HepG2 (cell line): ENCODE measurements around the gene PPP1R18. TPM values are rescaled to one million over a fixed set of nuclear protein-coding genes. Genes with fewer than 3 reads are reported as not detected.

Experiments used
- ADNP ChIP-seq: sonication (generic); formaldehyde crosslinking; IDR thresholded peaks from 2 replicates; pipeline ENCODE4 v1.4.0; 2020; ENCODE audit warnings: missing genetic modification reagents
- FOSL1 ChIP-seq: sonication (generic); formaldehyde crosslinking; IDR thresholded peaks from 2 replicates; pipeline ENCODE4 v1.9.0; 2021; ENCODE audit warnings: missing genetic modification reagents, borderline replicate concordance
- GMEB1 ChIP-seq: sonication (generic); formaldehyde crosslinking; IDR thresholded peaks from 2 replicates; pipeline ENCODE4 v1.5.1; 2020; ENCODE audit warnings: missing genetic modification reagents, mild to moderate bottlenecking, borderline replicate concordance
- GTF3A ChIP-seq: sonication (generic); formaldehyde crosslinking; conservative IDR thresholded peaks from 2 replicates; pipeline ENCODE4 v1.4.0; 2020; ENCODE audit warnings: mild to moderate bottlenecking, missing genetic modification reagents
- HES4 ChIP-seq: sonication (generic); formaldehyde crosslinking; IDR thresholded peaks from 2 replicates; pipeline ENCODE4 v1.9.0; 2021; ENCODE audit warnings: mild to moderate bottlenecking, missing genetic modification reagents, borderline replicate concordance
- IKZF1 ChIP-seq: fragments of 450-650 bp; IDR thresholded peaks from 2 replicates; pipeline ENCODE4 v1.7.1; 2016
- KLF11 ChIP-seq: IDR thresholded peaks from 2 replicates; pipeline ENCODE4 v1.6.1; 2016; ENCODE audit warnings: missing compliant biosample characterization
- PAX8 ChIP-seq: sonication (generic); formaldehyde crosslinking; IDR thresholded peaks from 2 replicates; pipeline ENCODE4 v1.8.0; 2022; ENCODE audit warnings: mild to moderate bottlenecking, missing genetic modification reagents, borderline replicate concordance
- SALL2 ChIP-seq: sonication (generic); formaldehyde crosslinking; IDR thresholded peaks from 2 replicates; pipeline ENCODE4 v1.8.1; 2023; ENCODE audit warnings: mild to moderate bottlenecking, missing genetic modification reagents, inconsistent platforms
- SETDB1 ChIP-seq: sonication (generic); formaldehyde crosslinking; IDR thresholded peaks from 2 replicates; pipeline ENCODE4 v1.5.1; 2020; ENCODE audit warnings: missing genetic modification reagents, mild to moderate bottlenecking, borderline replicate concordance
- SNAI1 ChIP-seq: sonication (generic); formaldehyde crosslinking; IDR thresholded peaks from 2 replicates; pipeline ENCODE4 v1.5.0; 2020; ENCODE audit warnings: mild to moderate bottlenecking, missing genetic modification reagents, borderline replicate concordance
- SNAPC4 ChIP-seq: sonication (generic); formaldehyde crosslinking; IDR thresholded peaks from 2 replicates; pipeline ENCODE4 v1.4.0; 2020; ENCODE audit warnings: mild to moderate bottlenecking, missing genetic modification reagents
- TEAD3 ChIP-seq: optimal IDR thresholded peaks from 2 replicates; pipeline ENCODE3; 2016; ENCODE audit warnings: borderline replicate concordance
- THYN1 ChIP-seq: sonication (generic); formaldehyde crosslinking; IDR thresholded peaks from 2 replicates; pipeline ENCODE4 v1.8.1; 2023; ENCODE audit warnings: low read depth, mild to moderate bottlenecking, moderate library complexity, missing genetic modification reagents, borderline replicate concordance
- ZFYVE20 ChIP-seq: sonication (generic); formaldehyde crosslinking; IDR thresholded peaks from 2 replicates; pipeline ENCODE4 v1.8.0; 2023; ENCODE audit warnings: low read depth, mild to moderate bottlenecking, moderate library complexity, missing genetic modification reagents, borderline replicate concordance
- ZNF234 ChIP-seq: sonication (generic); formaldehyde crosslinking; conservative IDR thresholded peaks from 2 replicates; pipeline ENCODE4 v1.5.1; 2020; ENCODE audit warnings: mild to moderate bottlenecking, missing genetic modification reagents
- ZNF337 ChIP-seq: sonication (generic); formaldehyde crosslinking; IDR thresholded peaks from 2 replicates; pipeline ENCODE4 v1.5.1; 2020; ENCODE audit warnings: missing genetic modification reagents, low read depth, mild to moderate bottlenecking, borderline replicate concordance
- ZNF589 ChIP-seq: sonication (generic); formaldehyde crosslinking; conservative IDR thresholded peaks from 2 replicates; pipeline ENCODE4 v1.8.0; 2022; ENCODE audit warnings: mild to moderate bottlenecking, moderate library complexity, missing genetic modification reagents
- ZNF83 ChIP-seq: sonication (generic); formaldehyde crosslinking; IDR thresholded peaks from 2 replicates; pipeline ENCODE4 v1.4.0; 2020; ENCODE audit warnings: missing genetic modification reagents, mild to moderate bottlenecking, borderline replicate concordance
- polyA plus RNA-seq, 8 experiments: library from polyadenylated mRNA; depleted of rRNA in 3 of 8; stranded (reverse) in 7 of 8; unstranded in 1 of 8; fragments of >200 nt; fragmentation: Illumina TruSeq in 4 of 8; extraction: Trizol in 4 of 8; gene quantifications; 2 replicates each; pipeline versions ENCODE4 v1.2.1 to v1.2.3, GENCODE V29; 2011 to 2016; ENCODE audit warnings: low read depth in 4 of 8, missing spikeins in 1 of 8, mixed read lengths in 1 of 8; ENCODE audit not compliant: insufficient read depth in 1 of 8
- total RNA-seq, 5 experiments: library from RNA; depleted of rRNA; stranded (reverse); fragments of >200 nt; fragmentation: Illumina TruSeq; extraction: Trizol; gene quantifications; 2 replicates each; pipeline ENCODE4 v1.2.3, GENCODE V29; 2016; ENCODE audit warnings: low read depth in 1 of 5

The PPP1R18 gene
- total and polyA plus RNA-seq, 2 of the 13 experiments (the other 11 are each of a cell fraction or from before 2014, with no cell fraction given) = 4.9 to 9.2 TPM

- TF ChIP-seq SNAPC4 (CRISPR knock-in tag) (peak; percentile 70; the same call in 1 of the 2 replicates), SNAI1 (CRISPR knock-in tag) (peak; percentile 89), HES4 (CRISPR knock-in tag) (peak; percentile 67; the same call in 1 of the 2 replicates), GMEB1 (CRISPR knock-in tag) (peak; percentile 71; the same call in 1 of the 2 replicates), ZNF337 (CRISPR knock-in tag) (no peak), ZNF589 (CRISPR knock-in tag) (no peak), THYN1 (CRISPR knock-in tag) (no peak), ZFYVE20 (CRISPR knock-in tag) (no peak), ZNF234 (no peak), FOSL1 (CRISPR knock-in tag) (no peak), TEAD3 (CRISPR knock-in tag) (peak; percentile 44), KLF11 (CRISPR knock-in tag) (no peak), SALL2 (peak; percentile 97), GTF3A (peak; percentile 47; the same call in 1 of the 2 replicates), SETDB1 (CRISPR knock-in tag) (no peak), IKZF1 (no peak), ADNP (no peak), PAX8 (CRISPR knock-in tag) (peak; percentile 96), ZNF83 (CRISPR knock-in tag) (no peak)
Measured at GRCh38 chr6:30626484-30627366, 59.7 kb downstream of the PPP1R18 start, which contains the start of gene ATAT1 (continued).
